GM12873 (cell line): ENCODE data around the gene RFX8.
A peak's percentile ranks its signal among the peaks of the same experiment; 100 is the strongest.

Source experiments
- TF ChIP-seq, protein P1 (sequence below): IDR thresholded peaks from 2 replicates; pipeline ENCODE4 v1.5.1; 2012; ENCODE audit warnings: low read depth, mild to moderate bottlenecking, moderate library complexity, low read length, control low read depth; ENCODE audit not compliant: insufficient read depth; ENCODE audit errors: missing control alignments

RFX8 gene

GRCh38 chr2:101356521-101356920, 118.4 kb downstream of the RFX8 start:
- TF ChIP-seq, protein P1, sequence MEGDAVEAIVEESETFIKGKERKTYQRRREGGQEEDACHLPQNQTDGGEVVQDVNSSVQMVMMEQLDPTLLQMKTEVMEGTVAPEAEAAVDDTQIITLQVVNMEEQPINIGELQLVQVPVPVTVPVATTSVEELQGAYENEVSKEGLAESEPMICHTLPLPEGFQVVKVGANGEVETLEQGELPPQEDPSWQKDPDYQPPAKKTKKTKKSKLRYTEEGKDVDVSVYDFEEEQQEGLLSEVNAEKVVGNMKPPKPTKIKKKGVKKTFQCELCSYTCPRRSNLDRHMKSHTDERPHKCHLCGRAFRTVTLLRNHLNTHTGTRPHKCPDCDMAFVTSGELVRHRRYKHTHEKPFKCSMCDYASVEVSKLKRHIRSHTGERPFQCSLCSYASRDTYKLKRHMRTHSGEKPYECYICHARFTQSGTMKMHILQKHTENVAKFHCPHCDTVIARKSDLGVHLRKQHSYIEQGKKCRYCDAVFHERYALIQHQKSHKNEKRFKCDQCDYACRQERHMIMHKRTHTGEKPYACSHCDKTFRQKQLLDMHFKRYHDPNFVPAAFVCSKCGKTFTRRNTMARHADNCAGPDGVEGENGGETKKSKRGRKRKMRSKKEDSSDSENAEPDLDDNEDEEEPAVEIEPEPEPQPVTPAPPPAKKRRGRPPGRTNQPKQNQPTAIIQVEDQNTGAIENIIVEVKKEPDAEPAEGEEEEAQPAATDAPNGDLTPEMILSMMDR = no peak

GRCh38 chr2:101356055-101356454, 118.9 kb downstream of the RFX8 start:
- TF ChIP-seq, protein P1 = no peak

DNA sequence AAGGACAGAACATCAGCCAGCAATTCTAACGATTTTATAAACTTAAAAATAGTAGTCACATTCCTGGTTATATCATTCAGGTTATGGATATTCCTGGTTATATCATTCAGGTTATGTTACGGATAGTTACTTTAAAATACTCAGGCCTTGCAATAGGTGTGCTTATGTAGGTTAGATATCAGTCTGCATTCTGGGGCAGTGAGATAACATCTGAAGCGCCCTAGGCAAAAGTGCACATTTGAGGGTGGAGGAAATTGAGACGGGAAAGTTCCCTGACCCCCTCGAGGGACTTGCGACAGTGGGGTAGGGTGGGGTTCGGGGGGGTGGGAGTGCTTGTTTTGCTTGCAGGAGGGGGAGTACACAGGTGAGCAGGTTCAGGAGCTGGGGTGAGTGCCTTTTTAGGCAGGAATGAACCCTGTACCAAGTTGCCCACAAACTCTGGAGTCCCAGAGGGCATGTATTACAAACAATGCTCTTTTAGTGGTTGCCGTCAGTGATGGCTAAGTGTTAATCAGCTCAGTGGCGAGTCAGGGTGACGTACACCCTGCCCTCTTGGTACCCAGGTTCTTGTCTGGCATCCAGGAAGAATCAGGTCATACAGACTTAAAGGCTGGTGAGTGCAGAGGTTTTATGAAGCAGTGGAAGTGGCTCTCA, 119.4 kb downstream of the RFX8 start:
- TF ChIP-seq, protein P1 = no peak

DNA sequence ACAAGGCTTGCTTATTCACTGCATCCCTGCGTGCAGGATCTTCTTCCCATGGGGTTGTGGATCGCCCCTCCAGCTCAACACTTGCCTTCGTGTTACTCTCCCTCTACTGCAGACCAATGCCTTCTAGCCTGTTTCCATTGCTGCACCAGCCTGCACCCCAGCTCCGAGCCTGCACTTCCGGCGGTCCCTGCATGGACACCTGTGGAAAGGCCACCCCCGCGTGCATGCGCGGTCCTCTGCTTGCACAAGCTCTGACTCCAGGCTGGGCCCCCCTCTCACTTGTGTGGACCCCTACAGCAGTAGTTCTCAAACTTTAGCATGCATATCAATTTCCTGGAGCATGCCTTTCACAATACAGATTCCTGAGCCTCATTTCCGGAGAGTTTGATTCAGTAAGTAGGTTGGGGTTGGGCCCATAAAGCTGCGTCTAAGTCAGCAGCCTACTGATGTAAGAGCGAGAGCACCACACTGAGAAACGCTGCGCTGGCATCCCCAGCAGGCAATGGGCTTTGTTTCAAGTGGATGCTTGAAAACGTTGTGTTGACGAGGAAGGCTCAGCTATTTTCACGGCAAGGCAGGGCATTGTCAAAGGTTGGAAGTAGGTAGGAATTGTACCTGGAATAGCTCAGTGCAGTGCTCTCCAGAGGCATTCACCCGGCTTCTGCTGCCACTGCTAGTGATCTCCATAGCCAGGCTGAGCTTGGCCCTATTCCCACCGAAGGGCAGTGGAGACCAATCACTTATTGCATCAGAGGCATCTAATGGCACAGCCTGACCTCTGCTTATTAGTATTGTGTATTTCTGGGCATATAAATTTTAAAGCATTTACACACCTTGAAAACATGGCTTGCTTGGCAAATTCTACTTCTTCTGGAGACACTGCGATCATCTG, 120.2 kb downstream of the RFX8 start:
- TF ChIP-seq, protein P1 = no peak

- TF ChIP-seq, protein P1 = no peak
Observed at GRCh38 chr2:101351207-101351606, 123.7 kb downstream of the RFX8 start.

DNA sequence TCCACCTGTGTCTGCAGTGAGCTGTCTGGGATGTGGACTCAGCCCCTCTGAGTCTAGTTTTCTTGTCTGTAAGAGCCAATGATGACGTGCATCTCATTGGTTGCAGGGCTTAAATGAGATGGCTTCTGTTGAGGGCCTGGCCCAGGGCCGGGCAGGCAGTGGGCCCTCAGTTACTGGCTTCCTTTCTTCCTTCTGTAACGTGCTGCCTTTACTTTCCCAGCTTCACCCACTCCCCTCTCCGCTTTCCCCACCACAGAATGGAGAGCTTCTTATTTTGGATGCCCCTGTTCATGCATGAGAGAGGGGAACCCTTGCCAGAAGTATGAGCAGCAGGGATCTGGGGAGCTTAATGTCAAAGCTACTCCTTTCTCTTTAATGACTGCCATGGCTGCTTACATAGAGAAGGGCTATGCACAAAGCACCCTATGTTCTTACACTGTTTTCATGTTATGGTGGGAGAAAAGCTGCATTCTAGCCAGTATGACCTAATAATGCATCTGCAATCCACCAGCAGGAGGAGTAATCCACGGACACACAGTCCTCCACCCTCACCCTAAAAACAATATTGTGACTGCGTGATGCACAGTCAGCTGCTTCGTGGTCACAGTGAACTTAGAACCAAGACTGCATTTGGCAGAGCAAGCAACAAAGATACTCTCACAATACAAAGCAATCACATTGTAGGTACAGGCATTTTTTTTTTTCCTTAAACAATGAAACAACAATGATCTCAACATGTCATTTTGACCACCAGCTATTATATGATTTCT, 124.8 kb downstream of the RFX8 start:
- TF ChIP-seq, protein P1 = peak; percentile 22

DNA sequence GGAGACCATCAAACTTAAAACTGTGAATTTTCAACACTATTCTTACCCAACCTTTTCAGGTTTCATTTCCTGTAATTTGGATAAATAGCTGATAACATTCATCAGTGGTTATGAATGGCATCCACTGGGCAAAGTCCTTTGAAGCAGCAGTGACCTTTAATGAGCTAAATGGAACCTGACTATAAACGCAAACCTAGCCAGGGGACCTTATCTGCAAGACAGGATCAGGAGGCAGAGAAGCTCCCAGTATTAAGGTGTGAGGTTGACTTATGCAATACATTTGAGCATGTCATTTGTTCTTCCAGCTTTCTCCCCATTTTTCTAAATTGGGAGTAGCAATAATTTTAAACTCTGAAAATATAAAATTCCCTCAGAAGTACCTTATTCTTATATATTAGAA, 126.0 kb downstream of the RFX8 start:
- TF ChIP-seq, protein P1 = no peak
